Neural progenitor cell (in vitro differentiated cells): Measurements from ENCODE around the gene SLC37A1.

Experiments
- EZH2 ChIP-seq: fragments of 200-600 bp; sonication (generic); IDR thresholded peaks from 2 replicates; pipeline ENCODE4 v1.6.1; 2017; ENCODE audit warnings: antibody characterized with exemption, mild to moderate bottlenecking, moderate library complexity
- EZH2phosphoT487 ChIP-seq: fragments of 200-600 bp; sonication (generic); IDR thresholded peaks from 2 replicates; pipeline ENCODE4 v1.6.1; 2017; ENCODE audit warnings: antibody characterized with exemption
- TF ChIP-seq, protein P1 (sequence below): fragments of 200-600 bp; sonication (generic); IDR thresholded peaks from 2 replicates; pipeline ENCODE4 v1.5.1; 2017; ENCODE audit warnings: antibody characterized with exemption, mild to moderate bottlenecking

DNA sequence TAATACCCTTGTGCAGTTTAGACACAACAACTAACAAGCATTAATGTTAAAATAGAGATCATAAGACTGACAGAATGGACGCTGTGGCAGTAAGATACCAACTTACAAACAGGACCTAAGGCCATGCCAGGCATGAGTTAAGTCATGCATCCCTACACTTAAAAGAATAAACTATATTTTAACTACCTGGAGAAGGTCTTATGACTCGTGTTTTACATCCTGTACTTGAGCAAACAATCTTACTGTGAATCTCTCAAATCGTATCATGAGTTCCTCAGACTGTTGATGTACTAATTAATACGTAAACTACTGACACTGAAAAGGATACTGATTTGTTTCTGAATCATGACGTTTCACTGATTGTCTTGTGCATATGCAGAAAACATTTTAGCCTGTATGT is 15.6 kb upstream of the SLC37A1 start:
- TF ChIP-seq, protein P1, sequence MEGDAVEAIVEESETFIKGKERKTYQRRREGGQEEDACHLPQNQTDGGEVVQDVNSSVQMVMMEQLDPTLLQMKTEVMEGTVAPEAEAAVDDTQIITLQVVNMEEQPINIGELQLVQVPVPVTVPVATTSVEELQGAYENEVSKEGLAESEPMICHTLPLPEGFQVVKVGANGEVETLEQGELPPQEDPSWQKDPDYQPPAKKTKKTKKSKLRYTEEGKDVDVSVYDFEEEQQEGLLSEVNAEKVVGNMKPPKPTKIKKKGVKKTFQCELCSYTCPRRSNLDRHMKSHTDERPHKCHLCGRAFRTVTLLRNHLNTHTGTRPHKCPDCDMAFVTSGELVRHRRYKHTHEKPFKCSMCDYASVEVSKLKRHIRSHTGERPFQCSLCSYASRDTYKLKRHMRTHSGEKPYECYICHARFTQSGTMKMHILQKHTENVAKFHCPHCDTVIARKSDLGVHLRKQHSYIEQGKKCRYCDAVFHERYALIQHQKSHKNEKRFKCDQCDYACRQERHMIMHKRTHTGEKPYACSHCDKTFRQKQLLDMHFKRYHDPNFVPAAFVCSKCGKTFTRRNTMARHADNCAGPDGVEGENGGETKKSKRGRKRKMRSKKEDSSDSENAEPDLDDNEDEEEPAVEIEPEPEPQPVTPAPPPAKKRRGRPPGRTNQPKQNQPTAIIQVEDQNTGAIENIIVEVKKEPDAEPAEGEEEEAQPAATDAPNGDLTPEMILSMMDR: no peak
- no peak for TF ChIP-seq EZH2
- TF ChIP-seq EZH2phosphoT487: no peak
